ENCODE results near the gene BABAM1.

Gene BABAM1

DNA sequence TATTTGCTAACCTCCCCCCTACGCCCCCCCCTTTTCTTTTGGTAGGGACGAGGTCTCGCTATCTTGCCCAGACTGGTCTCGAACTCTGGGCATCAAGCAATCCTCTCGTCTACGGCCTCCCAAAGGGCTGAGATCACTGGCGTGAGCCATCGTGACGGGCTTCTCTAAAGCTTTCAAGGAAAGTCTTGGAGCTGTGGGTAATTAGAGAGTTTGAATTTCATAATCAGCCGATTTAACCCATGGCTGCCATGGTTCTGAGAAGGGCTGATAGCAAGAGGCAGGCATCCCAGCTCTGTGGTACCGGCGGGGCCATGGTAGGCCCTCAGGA is 36.7 kb downstream of the BABAM1 start:
- no peak for DNase-seq (ENCODE audit: low read depth)

DNA sequence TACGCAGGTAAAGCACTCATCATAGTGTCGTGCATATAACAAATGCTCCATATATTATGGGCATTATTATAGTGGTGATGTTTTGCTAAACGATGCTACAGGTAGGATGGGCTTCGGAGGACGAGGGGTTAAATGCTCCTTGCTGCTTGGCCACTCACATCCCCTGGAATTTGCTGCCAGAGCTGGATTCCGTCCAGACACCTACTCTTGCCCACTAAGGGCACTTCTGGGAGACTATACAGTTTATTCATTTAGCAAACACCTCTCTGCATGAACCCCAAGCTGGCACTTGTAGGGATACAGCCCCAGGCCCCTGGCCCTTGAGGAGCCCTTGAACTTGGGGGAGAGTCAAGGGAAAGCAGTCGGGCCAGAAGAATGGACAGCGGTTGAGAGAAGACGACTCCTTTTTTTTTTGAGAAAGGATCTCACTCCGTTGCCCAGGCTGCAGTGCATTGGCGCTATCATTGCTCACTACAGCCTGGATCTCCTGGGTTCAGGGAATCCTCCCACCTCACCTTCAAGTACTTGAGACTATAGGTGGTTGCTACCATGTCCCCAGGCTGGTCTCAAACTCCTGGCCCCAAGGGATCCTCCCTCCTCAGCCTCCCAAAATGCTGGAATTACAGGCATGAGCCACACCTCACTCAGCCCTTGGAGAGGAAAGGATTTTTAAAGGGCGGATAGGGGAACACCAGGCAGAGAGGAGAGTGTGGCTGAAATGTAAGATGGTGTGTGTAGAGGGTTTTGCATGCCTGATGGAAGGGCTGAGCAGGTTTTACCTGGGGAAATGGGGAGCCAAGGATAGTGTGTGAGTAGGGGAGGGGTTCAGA is 37.4 kb downstream of the BABAM1 start:
- no peak for DNase-seq (ENCODE audit: low read depth)

DNA sequence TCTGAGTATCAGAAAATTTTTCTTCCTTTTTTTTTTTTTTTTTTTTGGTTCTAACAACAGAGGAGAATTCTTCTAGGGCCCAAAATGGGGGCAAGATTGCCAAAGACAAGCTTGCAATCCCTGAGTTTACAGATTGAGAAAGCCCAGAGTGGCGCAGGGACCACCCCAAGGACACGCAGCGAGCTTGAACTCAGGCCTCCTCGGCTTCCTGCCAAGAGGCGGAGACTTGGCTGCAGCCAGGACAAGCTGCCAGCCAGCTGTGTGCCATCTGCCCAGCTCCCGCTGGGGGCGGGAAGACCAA is 37.9 kb downstream of the BABAM1 start:
- DNase-seq (ENCODE audit: low read depth), result no peak

DNA sequence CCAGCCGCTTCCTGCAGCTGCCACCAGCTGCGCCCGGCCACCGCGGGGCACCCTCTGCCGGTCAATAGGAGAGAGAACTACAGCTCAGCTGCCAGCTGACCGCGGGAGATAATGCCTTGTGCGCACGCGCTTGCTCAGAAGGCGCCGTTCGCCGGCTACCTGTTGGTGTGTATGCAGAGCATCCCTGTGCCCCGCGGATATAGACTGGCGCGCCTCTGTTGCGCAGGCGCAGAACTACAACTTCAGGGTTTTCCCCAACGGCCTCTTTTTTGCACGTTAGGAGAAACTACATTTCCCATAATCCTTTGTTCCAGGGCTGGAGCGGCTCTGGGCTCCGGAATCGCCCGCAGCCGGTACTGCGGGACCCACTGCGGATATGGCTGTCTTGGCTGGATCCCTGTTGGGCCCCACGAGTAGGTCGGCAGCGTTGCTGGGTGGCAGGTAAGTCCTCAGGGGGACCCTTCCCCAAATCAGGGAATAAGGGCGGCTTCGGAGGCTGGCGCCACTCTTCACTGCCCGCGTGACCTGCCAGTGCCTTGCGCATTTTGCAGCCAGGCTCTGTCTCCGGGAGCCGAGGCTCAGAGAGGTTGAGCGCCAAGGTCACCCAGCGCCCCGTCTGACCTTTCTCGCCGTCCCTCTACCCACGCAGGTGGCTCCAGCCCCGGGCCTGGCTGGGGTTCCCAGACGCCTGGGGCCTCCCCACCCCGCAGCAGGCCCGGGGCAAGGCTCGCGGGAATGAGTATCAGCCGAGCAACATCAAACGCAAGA is 38.5 kb downstream of the BABAM1 start, which contains the start of gene MRPL34:
Gene MRPL34 (plus strand): TSS at position 356 of the 768 bp plus-strand sequence. CDS start 21 bp downstream, at position 377.
- peak; percentile 93 for DNase-seq (ENCODE audit: low read depth)

DNA sequence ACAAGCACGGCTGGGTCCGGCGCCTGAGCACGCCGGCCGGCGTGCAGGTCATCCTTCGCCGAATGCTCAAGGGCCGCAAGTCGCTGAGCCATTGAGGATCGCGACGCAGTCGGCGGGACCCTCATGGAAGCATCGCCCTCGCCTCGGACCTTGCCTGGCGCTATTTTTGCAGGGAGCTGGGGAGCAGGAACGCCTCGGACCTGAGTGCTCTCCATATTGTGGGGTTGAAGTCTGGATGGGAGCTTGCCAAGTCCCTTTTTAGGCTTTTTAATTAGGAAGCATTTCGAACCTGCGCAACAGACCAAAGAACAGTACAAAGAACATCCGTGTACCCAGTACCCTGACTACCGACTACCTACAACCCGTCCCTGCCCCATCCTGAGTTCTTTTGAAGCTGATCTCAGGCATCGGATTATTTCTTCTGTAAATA is 39.1 kb downstream of the BABAM1 start:
- DNase-seq (ENCODE audit: low read depth), result no peak

DNA sequence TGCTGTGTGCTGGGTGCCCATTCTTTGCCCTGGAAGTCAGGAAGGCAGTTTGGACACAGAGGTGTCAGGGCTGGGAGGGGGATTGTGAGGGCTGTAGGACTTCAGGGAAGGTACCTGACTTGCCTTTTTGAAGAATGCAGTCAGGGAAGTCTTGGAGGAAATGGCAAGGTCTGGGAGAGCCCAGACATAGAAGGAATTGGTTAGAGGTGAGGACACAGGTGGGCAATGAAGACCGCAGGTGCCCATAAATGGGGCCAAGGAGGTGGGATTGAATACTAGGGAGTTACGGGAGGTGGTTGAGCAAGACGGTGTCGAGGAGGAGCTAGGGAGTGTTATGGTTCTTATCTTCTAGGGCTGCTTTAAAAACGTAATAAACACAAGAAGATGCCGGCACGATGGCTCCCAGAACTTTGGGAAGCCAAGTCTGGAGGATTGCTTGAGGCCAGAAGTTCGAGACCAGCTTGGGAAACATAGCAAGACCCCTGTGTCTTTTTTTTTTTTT is 40.7 kb downstream of the BABAM1 start:
- no peak for DNase-seq (ENCODE audit: low read depth)

DNA sequence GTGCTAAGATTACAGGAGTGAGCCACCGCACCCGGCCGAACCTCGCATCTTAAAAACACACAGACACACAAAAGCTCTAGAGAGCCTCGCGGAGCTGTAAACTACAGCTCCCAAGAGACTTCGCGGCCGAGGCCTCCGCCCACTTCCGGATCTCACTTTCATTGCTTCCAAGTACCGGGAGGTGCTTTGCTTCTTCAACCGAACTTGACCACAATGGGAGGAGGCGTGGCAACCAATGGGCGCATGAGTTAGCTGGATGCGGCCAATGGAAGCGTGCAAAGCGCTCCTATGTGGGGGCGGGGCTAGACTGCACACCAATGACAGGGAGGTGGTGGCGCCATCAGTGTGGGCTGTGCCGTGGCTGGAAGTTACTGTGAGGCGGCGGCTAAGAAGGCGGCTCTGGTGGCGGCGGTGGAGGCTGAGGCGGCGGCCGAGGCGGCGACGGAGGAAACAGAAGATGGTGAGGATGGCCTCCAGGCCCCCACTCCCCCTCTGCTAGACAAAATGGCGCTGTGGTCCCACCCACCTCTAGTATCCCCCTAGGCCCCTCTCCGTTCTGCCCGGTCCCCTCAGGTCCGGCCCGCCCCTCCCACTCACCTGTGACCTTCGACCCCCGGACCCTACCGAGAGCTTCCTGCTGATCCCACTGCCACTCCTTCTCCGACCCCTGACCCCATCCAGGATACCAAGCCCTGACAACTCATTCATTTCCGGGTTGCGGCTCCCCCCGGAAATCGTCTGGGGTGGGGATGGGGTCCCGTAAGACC is 42.1 kb downstream of the BABAM1 start, which contains the start of gene DDA1:
Gene DDA1 (plus strand): TSS at position 366 of the 767 bp plus-strand sequence. CDS start 92 bp downstream, at position 458.
- peak; percentile 99 for DNase-seq (ENCODE audit: low read depth)

DNA sequence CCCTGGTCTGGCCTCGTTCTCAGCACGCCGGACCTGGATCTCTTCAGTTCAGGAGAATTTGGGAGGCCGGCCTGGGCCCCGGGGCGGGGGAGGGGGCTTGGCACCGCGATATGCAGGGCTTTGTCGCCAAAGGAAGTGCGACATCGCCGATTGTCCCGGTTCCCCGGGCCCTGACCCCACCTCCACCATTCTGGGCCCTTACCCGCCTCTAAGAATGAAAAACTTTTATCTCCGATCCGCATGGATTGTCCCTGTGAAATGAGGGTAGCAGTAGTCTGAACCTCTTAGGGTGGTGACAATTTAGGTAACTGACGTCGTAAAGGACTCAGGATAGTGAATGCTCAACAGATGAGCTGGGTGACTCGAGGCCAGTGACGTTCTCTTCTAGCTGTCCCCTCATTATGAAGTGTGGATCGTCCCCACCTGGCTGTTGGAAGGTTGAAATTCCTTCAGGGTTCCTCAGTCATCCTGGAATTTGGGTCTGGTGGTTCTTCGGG is 42.8 kb downstream of the BABAM1 start:
- no peak for DNase-seq (ENCODE audit: low read depth)

DNA sequence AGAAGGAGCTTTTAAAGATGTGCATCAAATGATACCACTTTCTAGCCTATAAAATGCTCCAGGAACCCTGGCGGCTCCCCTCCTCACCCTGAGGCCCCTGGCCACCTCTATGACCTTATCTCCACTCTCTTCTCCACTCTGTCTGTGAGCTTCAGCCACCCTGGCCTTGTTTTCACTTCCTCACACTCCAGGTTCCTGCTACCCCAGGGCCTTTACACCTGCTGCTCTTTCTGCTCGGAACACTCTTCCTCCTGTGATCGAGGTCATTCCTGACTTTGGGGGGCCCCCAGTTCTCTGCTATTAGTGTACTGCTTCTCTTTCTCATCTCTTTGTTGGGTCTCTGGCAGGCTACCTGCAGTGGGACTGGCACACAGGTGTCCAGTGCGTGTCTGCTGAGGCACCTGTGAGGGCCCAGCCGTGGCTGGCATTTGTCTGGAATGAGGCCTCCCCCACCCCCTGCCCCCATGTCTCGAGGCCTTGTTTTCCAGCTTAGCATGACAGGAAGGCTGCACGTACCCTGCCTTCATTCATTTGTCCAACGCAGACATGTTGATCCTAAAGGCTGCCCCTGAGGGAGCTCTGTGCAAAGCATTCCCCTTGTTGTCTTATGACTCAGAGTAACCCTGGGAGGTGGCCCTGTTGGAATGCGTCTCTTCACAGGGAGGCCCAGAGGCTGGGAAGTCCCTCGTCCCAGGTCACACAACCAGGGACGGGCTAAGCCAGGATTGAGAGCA is 44.4 kb downstream of the BABAM1 start:
- DNase-seq (ENCODE audit: low read depth), result no peak

DNA sequence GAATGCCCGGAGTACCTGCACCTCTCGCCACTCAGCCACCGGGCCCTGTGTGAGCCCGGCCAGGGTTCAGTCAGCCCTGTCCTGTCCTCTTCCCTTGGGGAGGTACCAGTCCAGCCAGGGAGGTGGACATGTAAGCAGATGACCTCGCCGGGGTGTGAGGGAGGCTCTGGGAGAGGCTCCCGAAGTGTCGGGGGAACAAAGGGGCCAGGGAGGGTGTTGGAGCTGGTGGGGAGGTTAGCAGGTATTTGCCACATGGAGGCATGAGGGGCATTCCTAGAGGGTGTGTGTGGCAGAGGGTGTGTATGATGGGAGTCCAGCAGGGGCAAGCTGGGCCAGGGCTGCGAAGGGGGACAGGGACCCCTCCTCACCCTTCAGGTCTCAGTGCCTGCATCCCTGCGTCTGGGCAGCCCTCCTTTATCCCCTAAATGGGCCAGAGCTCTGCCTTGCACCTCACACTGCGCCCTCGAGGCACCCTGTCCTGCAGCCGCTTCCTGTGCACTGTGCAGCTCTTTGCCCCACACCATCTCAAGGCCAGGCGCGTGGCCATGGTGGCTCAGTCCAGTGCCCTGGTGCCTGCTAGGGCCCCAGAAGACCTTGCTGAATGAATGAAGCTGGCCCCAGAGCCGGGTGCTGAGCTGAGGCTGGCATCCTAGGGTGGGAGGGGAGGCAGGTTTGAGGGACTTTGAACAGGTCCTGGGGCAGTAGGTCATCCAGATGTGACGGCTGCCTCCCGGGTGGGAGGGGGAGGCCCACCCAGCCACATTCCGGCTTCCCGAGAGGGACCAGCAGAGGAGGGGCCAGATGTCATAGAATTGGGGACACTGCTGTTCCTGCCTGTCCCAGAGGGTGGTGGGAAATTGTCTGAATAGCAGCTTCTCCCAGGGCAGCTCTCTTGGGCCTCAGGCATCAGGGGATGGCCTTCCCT is 45.2 kb downstream of the BABAM1 start:
- DNase-seq (ENCODE audit: low read depth), result no peak

DNA sequence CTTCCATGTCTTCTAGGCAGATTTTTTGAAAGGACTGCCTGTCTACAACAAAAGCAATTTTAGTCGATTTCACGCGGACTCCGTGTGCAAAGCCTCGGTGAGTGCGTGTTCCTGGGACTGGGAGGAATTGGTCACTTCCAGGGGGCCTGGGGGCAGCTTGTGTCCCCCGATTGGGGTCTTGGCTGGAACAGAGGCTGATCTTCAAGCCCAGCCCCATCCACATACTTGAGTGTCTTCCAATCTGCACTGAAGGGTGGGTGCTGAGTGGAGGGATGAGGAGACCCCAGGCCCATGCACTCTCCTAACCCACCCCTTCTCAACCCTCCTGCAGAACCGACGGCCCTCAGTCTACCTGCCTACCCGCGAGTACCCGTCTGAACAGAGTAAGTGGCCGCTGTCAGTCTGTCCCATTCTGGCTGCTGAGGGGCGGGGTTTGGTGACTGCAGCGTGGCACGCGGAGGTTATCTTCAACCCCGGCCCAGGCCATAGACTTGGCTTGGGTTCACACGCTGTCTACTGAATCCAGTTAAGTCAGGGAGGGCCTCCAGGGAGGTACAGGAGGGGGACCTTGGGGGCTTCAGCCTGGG is 46.9 kb downstream of the BABAM1 start:
- no peak for DNase-seq (ENCODE audit: low read depth)

DNA sequence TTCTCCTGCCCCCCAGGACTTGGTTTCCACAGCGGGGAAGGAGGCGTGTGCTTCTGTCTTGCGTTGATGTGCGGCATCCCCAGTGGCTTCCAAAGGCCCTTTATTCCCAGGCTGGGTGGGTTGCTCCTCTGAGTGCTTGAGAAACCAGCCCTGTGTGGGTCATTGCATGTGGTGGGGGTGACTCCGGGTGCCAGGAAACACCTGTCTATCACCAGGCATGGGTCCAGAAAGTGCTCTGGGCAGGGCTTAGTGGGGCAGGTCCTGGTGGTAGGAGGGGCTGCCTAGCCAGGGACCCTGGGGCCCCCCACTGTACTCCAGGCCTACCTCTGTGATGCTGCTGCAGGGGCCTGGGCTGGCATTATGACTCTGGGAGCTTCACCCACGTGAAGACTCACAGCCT is 51.7 kb downstream of the BABAM1 start:
- no peak for DNase-seq (ENCODE audit: low read depth)

DNA sequence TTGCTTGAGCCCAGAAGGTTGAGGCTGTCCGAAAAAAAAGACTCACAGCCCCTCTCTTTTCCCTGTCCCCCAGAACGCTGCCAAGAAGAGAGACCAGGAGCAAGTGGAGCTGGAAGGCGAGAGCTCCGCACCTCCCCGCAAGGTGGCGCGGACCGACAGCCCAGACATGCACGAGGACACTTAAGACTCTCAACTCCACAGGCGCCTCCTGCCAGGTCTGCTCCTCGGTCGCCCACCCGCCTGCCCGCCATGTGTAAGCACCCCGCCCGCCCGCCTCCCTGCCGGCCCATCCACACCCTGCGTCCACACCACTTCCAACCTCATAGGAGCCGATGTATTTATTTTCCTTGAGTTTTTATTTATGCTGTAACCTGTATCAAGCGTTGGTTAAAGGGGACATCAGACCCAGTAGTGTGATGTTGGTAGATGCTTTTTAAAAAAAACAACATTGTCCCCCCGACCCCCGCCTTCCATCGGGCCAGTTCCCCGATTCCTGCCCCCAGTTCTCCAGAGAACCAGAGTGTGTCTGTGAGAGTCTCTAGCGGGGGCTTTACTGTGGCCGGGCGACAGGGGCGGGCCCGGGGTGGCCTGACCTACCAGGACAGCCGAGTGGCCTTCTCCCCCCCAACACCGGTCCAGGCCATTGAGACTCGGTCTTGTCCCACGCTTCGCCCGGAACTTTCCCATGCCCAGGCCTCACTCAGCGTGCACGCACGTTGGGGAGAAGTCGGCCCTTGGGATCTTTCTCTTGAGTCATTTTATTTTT is 52.4 kb downstream of the BABAM1 start:
- DNase-seq (ENCODE audit: low read depth), result no peak

DNA sequence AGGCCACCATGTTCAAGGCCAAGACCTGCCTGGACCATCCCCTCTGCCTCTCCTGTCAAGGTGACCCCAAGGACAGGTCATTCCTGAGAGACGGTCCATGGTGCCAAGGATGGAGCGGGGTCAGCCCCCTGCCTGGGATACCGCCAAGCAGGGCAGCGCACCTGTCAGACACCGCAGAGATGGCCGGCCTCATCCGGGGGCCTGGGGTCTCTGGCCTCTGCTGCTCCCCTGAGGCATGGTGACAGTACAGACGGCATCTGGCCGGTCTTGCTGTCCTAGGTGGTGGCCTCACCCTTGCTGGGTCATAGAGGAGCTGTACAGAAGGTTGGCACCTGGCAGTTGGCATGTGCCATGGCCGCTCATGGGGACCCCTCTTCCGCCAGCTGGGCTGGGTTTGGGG is 53.2 kb downstream of the BABAM1 start:
- DNase-seq (ENCODE audit: low read depth), result no peak

DNA sequence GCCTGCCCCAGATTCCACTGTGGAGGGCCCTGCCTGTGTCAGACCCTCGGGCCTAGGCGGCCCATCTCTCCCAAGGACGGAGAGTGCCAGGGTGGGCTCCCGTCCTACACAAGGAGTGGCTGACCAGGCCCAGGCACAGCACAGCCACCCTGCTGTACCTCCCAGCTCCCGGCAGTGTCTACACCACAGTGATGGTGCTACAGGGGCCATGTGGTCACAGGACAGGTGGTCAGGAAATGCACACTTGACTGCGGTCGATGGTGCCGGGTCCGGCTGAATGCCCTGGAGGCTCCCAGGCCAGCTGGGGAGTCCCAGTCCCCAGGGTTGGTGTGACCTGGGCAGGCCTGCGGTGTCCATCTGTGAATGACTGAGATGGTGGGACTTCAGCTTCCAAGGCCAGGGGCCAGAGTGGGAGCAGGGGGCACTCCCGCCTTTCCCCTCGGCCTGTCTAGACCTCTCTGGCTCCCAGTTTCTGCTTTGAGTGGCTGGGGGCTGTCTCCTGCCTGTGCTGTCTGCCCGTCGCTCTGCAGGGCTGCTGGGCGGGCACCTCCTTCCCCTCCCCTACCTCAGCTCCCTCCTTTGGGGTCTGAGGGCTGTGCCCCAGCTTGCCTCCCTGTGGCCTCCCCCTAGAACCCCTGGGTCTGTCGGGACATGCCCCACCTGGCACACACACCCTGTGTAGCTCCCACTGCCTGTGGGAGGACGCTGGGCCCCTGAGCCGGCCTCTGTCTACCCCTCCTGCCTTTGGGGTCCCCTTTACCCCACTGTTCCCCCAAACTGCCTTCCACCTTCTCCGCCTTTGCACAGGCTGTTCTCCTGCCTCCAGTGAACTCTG is 54.6 kb downstream of the BABAM1 start:
- no peak for DNase-seq (ENCODE audit: low read depth)

DNA sequence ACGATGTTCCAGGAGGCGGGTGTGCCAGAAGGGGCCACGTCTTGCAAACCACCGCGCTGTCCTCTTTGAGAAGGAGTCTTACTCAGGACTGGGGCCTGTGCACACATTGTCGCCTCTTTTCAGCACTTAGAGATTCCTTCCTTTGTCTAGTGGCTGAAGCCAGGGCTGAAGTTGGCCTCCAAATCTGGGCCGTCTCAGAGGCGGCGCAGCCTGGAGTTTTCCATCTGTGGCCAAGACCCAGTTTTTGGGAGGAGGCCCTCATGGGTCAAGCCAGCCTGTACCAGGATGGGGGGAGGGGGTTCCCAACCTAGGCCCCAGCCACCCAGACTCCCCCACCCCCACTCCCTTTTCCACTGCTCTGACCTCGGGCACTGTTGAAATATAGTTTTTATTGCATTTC is 55.6 kb downstream of the BABAM1 start:
- no peak for DNase-seq (ENCODE audit: low read depth)

DNA sequence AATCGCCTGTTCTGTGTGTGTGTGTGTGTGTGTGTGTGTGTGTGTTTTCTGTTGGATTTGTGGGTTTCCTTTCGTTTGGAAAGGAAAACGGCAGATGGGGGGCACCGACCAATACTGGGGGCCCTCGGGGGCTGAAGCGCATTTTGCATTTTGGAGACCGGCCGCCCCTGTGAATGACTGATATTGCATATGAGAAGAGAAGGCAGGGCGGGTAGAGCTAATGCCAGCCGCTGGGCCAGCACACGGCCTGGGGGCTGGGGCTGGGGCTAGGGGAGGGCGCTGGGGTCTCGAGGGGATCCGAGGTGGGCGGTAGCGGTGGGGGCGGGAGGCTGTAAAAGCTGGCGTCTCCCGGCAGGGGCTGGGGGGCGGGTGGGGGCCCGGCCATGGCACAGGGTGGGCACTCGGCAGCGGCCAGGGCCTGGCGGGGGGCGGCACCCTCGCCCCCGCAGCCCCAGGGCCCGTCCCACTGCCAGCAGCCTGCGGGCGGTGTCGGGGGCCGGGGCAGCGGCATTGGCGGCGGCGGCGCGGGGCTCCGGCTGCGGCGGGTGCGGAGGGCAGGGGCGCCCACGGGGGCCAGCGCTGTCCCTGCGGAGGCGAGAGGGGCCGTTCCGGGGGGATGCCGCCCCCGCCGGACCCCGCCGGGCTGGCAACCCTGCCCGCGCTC is 56.2 kb downstream of the BABAM1 start:
- DNase-seq (ENCODE audit: low read depth), result no peak

DNA sequence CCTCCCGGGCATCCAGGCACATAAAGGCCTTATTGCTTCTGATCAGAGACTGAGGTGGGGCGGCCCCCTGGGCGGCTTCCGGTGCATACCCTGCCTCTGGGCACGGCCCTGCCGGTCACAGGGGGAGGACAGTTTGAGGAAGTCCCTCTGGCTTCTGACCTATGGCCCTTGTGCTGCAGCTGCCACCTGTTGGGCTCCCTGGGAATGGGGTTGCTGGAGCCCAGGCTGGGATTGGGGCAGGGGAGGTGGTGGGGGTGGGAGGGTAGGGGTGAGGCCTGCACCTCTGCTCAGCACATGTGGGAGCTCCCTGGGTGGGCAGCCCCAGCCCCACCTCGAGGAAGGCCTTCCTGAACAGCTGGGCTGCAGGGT is 56.7 kb downstream of the BABAM1 start:
- no peak for DNase-seq (ENCODE audit: low read depth)
